Urothelium cell line (cell line): ENCODE results near the gene GPX4.

ENCODE experiments used
- DNase-seq: peaks from one replicate; pipeline ENCODE4 v3.0.0; 2011; ENCODE audit warnings: low spot score, mixed read lengths
- FAIRE-seq: peaks from 2 replicates; lab custom pipeline; 2011; peaks lifted over from hg19 to GRCh38; lab: Jason Lieb, UNC

Gene GPX4

GRCh38 chr19:1068009-1069001, 35.5 kb upstream of the GPX4 start:
- FAIRE-seq (no peak), DNase-seq (no peak)

GRCh38 chr19:1069009-1069779, 34.6 kb upstream of the GPX4 start:
- DNase-seq = no peak

GRCh38 chr19:1070576-1070930, 33.2 kb upstream of the GPX4 start:
- DNase-seq = no peak
- no peak for FAIRE-seq

More at GRCh38 chr19:1069009-1069779, 34.6 kb upstream of the GPX4 start:
- no peak for FAIRE-seq

- no peak for DNase-seq
- no peak for FAIRE-seq
Measured at GRCh38 chr19:1070931-1071791, 32.6 kb upstream of the GPX4 start.

- FAIRE-seq (no peak), DNase-seq (no peak)
Measured at GRCh38 chr19:1072371-1073015, 31.3 kb upstream of the GPX4 start.

- no peak for DNase-seq
- no peak for FAIRE-seq
Measured at GRCh38 chr19:1073063-1073955, 30.5 kb upstream of the GPX4 start.

- no peak for FAIRE-seq
- DNase-seq = no peak
Measured at GRCh38 chr19:1073956-1074517, 29.8 kb upstream of the GPX4 start.

- FAIRE-seq = no peak
Measured at GRCh38 chr19:1074544-1075283, 29.1 kb upstream of the GPX4 start.

GRCh38 chr19:1076046-1076386, 27.8 kb upstream of the GPX4 start:
- no peak for DNase-seq
- FAIRE-seq = no peak

More at GRCh38 chr19:1074544-1075283, 29.1 kb upstream of the GPX4 start:
- DNase-seq = peak; percentile 51

GRCh38 chr19:1076951-1077350, 26.8 kb upstream of the GPX4 start:
- DNase-seq (peak; percentile 25), FAIRE-seq (no peak)

- FAIRE-seq (no peak), DNase-seq (no peak)
Measured at GRCh38 chr19:1079566-1080111, 24.2 kb upstream of the GPX4 start.

- FAIRE-seq = no peak
- no peak for DNase-seq
Measured at GRCh38 chr19:1080360-1081161, 23.2 kb upstream of the GPX4 start.

- FAIRE-seq (no peak), DNase-seq (no peak)
Measured at GRCh38 chr19:1081301-1082164, 22.3 kb upstream of the GPX4 start.

GRCh38 chr19:1082165-1082927, 21.4 kb upstream of the GPX4 start:
- FAIRE-seq (no peak), DNase-seq (peak; percentile 13)

GRCh38 chr19:1082928-1083816, 20.6 kb upstream of the GPX4 start:
- no peak for FAIRE-seq

More at GRCh38 chr19:1082928-1083816, 20.6 kb upstream of the GPX4 start:
- DNase-seq = no peak
